Measurements from ENCODE around the gene TUBB1. TPM values are rescaled to one million over a fixed set of nuclear protein-coding genes. Genes with fewer than 3 reads are reported as not detected.

The TUBB1 gene
- total RNA-seq, 1 donor from 2014 or later = not detected

DNA sequence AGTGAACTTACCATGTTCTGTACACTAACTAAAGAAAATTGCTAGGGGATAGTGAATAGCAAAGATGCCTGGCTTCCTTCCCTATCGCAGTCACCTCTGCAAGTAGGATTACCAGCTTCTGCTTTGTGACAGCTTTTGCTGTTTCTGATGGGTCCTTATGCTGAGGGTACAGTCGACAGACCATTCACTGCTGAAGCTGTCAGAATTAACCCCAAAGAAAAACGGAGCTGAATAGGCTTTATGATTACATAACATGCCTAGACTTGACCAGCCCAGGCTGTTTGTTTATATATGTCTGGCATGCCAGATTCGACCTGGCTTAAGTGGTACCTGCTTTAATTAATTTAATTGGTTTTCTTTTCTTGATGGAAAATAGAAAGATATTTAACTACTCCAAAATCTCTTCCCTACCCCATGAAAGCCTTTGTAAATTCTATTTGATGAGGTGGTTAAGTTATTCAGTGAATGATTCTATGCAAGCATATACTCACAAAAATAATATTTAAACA, 45.0 kb downstream of the TUBB1 start:
- Histone ChIP-seq H3K4me3 (no peak overlapping the region), H3K9me3 (ENCODE audit: low read depth) (no peaks in the 10 kb centered on the region), H3K27me3 (no peaks in the 10 kb centered on the region), H3K4me1 (no peaks in the 10 kb centered on the region), H3K36me3 (no peaks in the 10 kb centered on the region), H3K27ac (no peak overlapping the region), H3K4me2 (no peak overlapping the region), H3K79me2 (ENCODE audit: low read depth) (no peaks in the 10 kb centered on the region), H4K20me1 (ENCODE audit: low read depth) (no peaks in the 10 kb centered on the region), H2AFZ (replicated peaks) (peak overlapping the region; percentile 73), H3F3A (ENCODE audit: low read depth) (no peaks in the 10 kb centered on the region), H3K9ac (no peak overlapping the region)
- no peak overlapping the region for H3K27ac Mint-ChIP-seq
- H3K4me3 Mint-ChIP-seq = no peak overlapping the region
- no peaks in the 10 kb centered on the region for H3K9me3 Mint-ChIP-seq
- no peak for DNase-seq (ENCODE audit: low spot score)
- no peaks in the 10 kb centered on the region for H3K36me3 Mint-ChIP-seq
- TF ChIP-seq EZH2phosphoT487 (IDR thresholded peaks at IDR 0.05) (no peak), EZH2 (IDR thresholded peaks at IDR 0.05) (no peak)
- TF ChIP-seq, protein P1, sequence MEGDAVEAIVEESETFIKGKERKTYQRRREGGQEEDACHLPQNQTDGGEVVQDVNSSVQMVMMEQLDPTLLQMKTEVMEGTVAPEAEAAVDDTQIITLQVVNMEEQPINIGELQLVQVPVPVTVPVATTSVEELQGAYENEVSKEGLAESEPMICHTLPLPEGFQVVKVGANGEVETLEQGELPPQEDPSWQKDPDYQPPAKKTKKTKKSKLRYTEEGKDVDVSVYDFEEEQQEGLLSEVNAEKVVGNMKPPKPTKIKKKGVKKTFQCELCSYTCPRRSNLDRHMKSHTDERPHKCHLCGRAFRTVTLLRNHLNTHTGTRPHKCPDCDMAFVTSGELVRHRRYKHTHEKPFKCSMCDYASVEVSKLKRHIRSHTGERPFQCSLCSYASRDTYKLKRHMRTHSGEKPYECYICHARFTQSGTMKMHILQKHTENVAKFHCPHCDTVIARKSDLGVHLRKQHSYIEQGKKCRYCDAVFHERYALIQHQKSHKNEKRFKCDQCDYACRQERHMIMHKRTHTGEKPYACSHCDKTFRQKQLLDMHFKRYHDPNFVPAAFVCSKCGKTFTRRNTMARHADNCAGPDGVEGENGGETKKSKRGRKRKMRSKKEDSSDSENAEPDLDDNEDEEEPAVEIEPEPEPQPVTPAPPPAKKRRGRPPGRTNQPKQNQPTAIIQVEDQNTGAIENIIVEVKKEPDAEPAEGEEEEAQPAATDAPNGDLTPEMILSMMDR (IDR thresholded peaks at IDR 0.05) = no peak
- peaks cover 3% of the 10 kb centered on the region for H3K27me3 Mint-ChIP-seq (ENCODE audit: insufficient read depth, low read depth)
- H3K4me1 Mint-ChIP-seq = peaks cover 22% of the 10 kb centered on the region

DNA sequence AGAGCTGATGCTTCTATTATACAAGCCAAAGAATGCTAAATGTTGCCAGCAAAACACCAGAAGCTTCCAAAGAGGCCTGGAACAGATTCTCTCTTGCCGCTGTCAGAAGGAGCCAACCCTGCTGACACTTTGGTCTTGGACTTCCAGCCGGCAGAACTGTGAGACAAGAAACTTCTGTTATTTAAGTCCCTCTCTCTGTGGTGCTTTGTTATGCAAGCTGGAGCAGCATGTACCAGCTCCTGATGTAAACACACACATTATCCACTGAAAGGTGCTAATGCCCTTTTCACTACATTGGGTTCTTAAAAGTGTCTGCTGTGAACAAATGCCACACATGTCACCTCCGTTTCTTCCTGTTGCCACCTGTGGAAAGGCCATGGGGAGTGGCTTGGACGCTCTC, 49.3 kb downstream of the TUBB1 start:
- Histone ChIP-seq H3K4me2 (no peak overlapping the region), H3K9me3 (ENCODE audit: low read depth) (no peaks in the 10 kb centered on the region), H3K27me3 (peaks cover 4% of the 10 kb centered on the region), H2AFZ (replicated peaks) (no peak overlapping the region), H3K9ac (no peak overlapping the region), H4K20me1 (ENCODE audit: low read depth) (no peaks in the 10 kb centered on the region), H3K79me2 (ENCODE audit: low read depth) (no peaks in the 10 kb centered on the region), H3K4me3 (no peak overlapping the region), H3F3A (ENCODE audit: low read depth) (no peaks in the 10 kb centered on the region), H3K4me1 (no peaks in the 10 kb centered on the region), H3K27ac (no peak overlapping the region), H3K36me3 (no peaks in the 10 kb centered on the region)
- no peak overlapping the region for H3K4me3 Mint-ChIP-seq
- peaks cover 2% of the 10 kb centered on the region for H3K27me3 Mint-ChIP-seq (ENCODE audit: insufficient read depth, low read depth)
- peaks cover 7% of the 10 kb centered on the region for H3K4me1 Mint-ChIP-seq
- H3K36me3 Mint-ChIP-seq = no peaks in the 10 kb centered on the region
- no peak for DNase-seq (ENCODE audit: low spot score)
- TF ChIP-seq, protein P1 (IDR thresholded peaks at IDR 0.05) = no peak
- TF ChIP-seq EZH2 (IDR thresholded peaks at IDR 0.05) (no peak), EZH2phosphoT487 (IDR thresholded peaks at IDR 0.05) (no peak)
- H3K27ac Mint-ChIP-seq = no peak overlapping the region
- H3K9me3 Mint-ChIP-seq = no peaks in the 10 kb centered on the region

DNA sequence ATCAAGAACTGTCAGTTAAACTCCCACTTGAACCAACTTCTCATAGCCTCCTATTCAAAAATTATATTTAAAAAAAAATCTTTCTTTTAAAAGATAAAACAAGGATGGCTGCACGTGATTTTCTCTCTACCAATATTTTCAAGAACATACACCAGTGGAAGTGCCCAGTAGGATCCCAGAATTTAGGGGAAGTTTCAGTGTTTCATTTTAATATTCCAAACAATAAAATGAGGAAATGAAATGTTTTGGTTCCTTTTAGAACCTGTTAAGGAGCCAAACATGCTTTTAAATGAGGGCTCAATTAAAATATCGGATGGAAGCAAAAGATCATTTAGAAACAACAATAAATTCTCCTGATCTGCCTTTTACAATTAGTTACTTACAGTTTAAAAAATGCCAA, 49.8 kb downstream of the TUBB1 start:
- Histone ChIP-seq H3K4me2 (no peak overlapping the region), H3K79me2 (ENCODE audit: low read depth) (no peaks in the 10 kb centered on the region), H3K27me3 (peaks cover 4% of the 10 kb centered on the region), H3K4me1 (no peaks in the 10 kb centered on the region), H3K9me3 (ENCODE audit: low read depth) (no peaks in the 10 kb centered on the region), H3K36me3 (no peaks in the 10 kb centered on the region), H3F3A (ENCODE audit: low read depth) (no peaks in the 10 kb centered on the region), H3K27ac (no peak overlapping the region), H2AFZ (replicated peaks) (no peak overlapping the region), H3K9ac (no peak overlapping the region), H4K20me1 (ENCODE audit: low read depth) (no peaks in the 10 kb centered on the region), H3K4me3 (no peak overlapping the region)
- peaks cover 2% of the 10 kb centered on the region for H3K4me1 Mint-ChIP-seq
- no peak overlapping the region for H3K4me3 Mint-ChIP-seq
- no peak overlapping the region for H3K27ac Mint-ChIP-seq
- TF ChIP-seq EZH2 (IDR thresholded peaks at IDR 0.05) (no peak), EZH2phosphoT487 (IDR thresholded peaks at IDR 0.05) (no peak)
- TF ChIP-seq, protein P1 (IDR thresholded peaks at IDR 0.05) = no peak
- DNase-seq (ENCODE audit: low spot score) = no peak
- H3K27me3 Mint-ChIP-seq (ENCODE audit: insufficient read depth, low read depth) = peaks cover 2% of the 10 kb centered on the region
- H3K36me3 Mint-ChIP-seq = no peaks in the 10 kb centered on the region
- no peaks in the 10 kb centered on the region for H3K9me3 Mint-ChIP-seq
